IPS-20b (cell line): Measurements from ENCODE around the gene ODAD4.
A peak's percentile ranks its signal among the peaks of the same experiment; 100 is the strongest.
"Not testable (repeated sequence)": the region's sequence is repeated elsewhere in the genome, so short reads cannot be mapped to it uniquely, and the experiment has no call there.

Source experiments
- H3K27ac ChIP-seq: one replicate; pipeline ENCODE4 v1.5.1; 2013; ENCODE audit warnings: low read length
- H3K27me3 ChIP-seq: 2 replicates; pipeline ENCODE4 v1.6.1; 2013; ENCODE audit warnings: mild to moderate bottlenecking, low read length, inconsistent platforms; ENCODE audit not compliant: insufficient read depth
- H3K36me3 ChIP-seq: 2 replicates; pipeline ENCODE4 v1.6.1; 2013; ENCODE audit warnings: low read depth, mild to moderate bottlenecking, inconsistent platforms, low read length, moderate library complexity; ENCODE audit not compliant: insufficient read depth
- H3K4me1 ChIP-seq: 2 replicates; pipeline ENCODE4 v1.6.1; 2013; ENCODE audit warnings: mild to moderate bottlenecking, control low read depth, inconsistent platforms, low read length, moderate library complexity; ENCODE audit not compliant: insufficient read depth
- H3K4me3 ChIP-seq: 2 replicates; pipeline ENCODE4 v1.5.1; 2013; ENCODE audit warnings: mild to moderate bottlenecking, low read length, inconsistent platforms
- H3K9ac ChIP-seq: 2 replicates; pipeline ENCODE4 v1.6.1; 2013; ENCODE audit warnings: low read depth, mild to moderate bottlenecking, inconsistent platforms, low read length, moderate library complexity
- H3K9me3 ChIP-seq: 2 replicates; pipeline ENCODE4 v1.6.1; 2013; ENCODE audit warnings: mild to moderate bottlenecking, low read depth, low read length, inconsistent platforms; ENCODE audit not compliant: insufficient read depth

ODAD4 gene

GRCh38 chr17:41915566-41915965, 14.9 kb upstream of the ODAD4 start:
- Histone ChIP-seq H3K27me3 (no peaks in the 10 kb centered on the region), H3K9ac (peak overlapping the region; percentile 10; the same call in 1 of the 2 replicates), H3K4me1 (peaks cover 25% of the 10 kb centered on the region; the same call in 1 of the 2 replicates), H3K4me3 (peak overlapping the region; percentile 37; the same call in 1 of the 2 replicates), H3K36me3 (peaks cover 45% of the 10 kb centered on the region), H3K9me3 (no peaks in the 10 kb centered on the region), H3K27ac (no peak overlapping the region)

GRCh38 chr17:41917192-41917591, 13.2 kb upstream of the ODAD4 start:
- H3K27ac ChIP-seq, result no peak overlapping the region
- peak overlapping the region; percentile 97 for H3K4me3 ChIP-seq
- no peaks in the 10 kb centered on the region for H3K9me3 ChIP-seq
- H3K4me1 ChIP-seq, result peaks cover 25% of the 10 kb centered on the region; the same call in 1 of the 2 replicates
- H3K27me3 ChIP-seq, result no peaks in the 10 kb centered on the region
- peak overlapping the region; percentile 98; the same call in 1 of the 2 replicates for H3K9ac ChIP-seq
- H3K36me3 ChIP-seq, result peaks cover 28% of the 10 kb centered on the region

- H3K4me3 ChIP-seq, result peak overlapping the region; percentile 97
- no peaks in the 10 kb centered on the region for H3K27me3 ChIP-seq
- H3K36me3 ChIP-seq, result peaks cover 22% of the 10 kb centered on the region
- H3K9ac ChIP-seq, result peak overlapping the region; percentile 98
- no peaks in the 10 kb centered on the region for H3K9me3 ChIP-seq
- peak overlapping the region; percentile 95 for H3K27ac ChIP-seq
- H3K4me1 ChIP-seq, result peaks cover 25% of the 10 kb centered on the region; the same call in 1 of the 2 replicates
Measured at GRCh38 chr17:41917679-41918313, 12.6 kb upstream of the ODAD4 start.

DNA sequence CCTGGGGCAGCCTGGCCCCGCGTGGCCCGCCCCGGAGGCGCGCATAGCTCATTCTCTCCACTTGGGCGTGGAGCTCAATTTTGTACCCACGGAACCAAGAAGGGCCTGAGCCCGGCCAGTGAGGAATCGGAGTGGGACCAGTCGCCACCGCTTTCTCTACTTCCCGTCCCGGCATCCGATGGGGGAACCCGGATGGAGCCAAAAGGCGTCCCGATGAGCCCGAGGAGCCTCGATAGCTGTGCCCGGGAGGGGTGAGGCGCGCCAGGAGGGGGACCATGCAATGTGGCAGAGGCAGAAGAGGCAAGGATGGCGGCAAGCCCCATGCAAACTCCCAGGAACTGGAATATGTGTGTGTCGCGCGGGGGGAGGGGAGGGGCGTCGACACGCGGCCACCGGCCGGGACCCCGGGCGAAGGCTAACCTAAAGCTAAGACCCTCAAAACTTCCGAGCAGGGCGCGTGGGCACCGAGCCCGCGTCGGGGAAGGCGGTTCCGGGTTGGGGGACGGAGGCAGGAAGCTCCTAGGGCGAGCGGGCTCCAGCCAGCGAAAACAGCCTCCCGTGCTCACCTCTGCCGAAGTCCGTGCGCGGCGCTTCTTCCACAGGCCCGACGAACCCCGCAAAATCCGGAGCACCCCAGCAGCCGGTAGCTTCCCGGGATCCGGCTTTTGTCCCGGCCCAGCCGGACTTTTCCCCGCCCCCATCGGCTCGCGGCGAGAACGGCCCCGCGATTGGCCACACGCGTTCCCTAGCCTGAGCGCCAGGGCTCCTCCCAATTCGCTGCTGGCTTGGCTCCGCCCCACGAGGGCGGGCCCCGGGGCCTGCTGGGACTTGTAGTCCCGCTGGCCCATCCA, 11.9 kb upstream of the ODAD4 start, which contains the start of gene ACLY:
TSS of gene ACLY (minus strand) at position 638 of the 851 bp plus-strand sequence. CDS start 5,078 bp downstream, outside the sequence.
- H3K9ac ChIP-seq, result peak within 1 kb of the TSS; percentile 98
- H3K9me3 ChIP-seq, result no peaks in the 10 kb centered on the region
- peak within 1 kb of the TSS; percentile 97 for H3K4me3 ChIP-seq
- H3K36me3 ChIP-seq, result peaks cover 15% of the 10 kb centered on the region
- H3K27ac ChIP-seq, result peak within 1 kb of the TSS; percentile 95
- H3K4me1 ChIP-seq, result peaks cover 25% of the 10 kb centered on the region; the same call in 1 of the 2 replicates
- no peaks in the 10 kb centered on the region for H3K27me3 ChIP-seq

DNA sequence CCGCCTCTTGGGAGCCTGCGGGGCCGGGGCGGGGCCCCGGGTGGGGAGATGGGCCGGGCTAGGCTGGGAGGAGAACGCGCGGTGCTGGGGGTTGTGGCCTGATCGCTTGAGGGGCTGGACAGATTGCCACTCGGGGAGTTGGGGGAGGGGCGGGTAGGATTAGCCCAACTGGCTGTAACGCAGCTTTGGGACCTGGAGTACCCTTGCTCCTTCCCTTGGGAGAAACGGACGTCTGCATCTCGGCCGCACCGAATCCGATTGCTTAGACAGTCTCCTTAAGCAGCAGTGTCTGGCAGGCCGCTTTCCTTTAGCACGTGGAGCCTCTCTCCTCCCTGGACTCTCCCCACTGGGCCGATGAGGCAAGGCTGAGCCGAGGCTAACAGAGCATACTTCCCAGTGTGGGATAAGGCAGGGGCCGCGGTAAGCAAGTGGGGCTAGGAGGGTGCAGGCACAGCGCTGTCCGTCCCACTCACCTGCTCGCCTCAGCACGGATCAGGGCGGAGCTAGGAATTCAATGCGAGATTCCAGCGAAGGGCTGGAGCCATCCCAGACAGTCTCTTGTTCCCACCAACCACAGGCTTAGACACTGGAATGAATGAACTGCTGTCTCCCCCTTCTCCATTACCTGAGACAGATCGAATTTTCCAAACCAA, 11.1 kb upstream of the ODAD4 start:
- peak overlapping the region; percentile 80; the same call in 1 of the 2 replicates for H3K9ac ChIP-seq
- peak overlapping the region; percentile 15 for H3K27ac ChIP-seq
- peaks cover 8% of the 10 kb centered on the region; the same call in 1 of the 2 replicates for H3K36me3 ChIP-seq
- H3K4me3 ChIP-seq, result peak overlapping the region; percentile 73
- peaks cover 25% of the 10 kb centered on the region; the same call in 1 of the 2 replicates for H3K4me1 ChIP-seq
- H3K27me3 ChIP-seq, result no peaks in the 10 kb centered on the region
- no peaks in the 10 kb centered on the region for H3K9me3 ChIP-seq

DNA sequence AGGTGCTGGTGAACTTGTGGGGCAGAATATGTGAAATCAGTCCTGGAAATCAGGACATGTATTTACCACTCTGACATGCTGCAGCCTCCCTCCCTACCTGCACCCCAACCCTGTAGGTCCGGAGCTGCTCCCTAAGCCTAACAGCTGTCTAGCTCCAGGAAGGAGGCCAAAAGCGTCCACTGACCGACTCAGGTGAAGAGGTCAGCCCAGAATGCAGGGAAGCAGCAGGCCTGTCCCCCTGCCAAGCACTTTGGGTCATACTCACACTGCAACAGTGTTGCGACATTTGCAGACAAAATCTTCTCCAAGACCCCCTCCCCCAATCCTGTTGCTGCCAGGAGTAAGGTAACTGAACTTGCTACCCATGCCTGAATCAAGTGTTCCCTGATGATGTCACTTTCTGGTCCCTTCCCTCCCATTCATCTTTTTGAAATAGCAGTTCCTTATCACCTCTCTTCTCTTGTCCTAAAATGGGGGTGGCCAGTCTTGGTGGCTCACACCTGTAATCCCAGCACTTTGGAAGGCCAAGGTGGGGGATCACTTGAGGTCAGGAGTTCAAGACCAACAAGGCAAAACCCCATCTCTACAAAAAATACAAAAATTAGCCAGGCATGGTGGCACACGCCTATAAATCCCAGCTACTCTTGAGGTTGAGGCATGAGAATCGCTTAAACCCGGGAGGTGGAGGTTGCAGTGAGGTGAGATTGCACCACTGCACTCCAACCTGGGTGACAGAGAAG, 10.4 kb upstream of the ODAD4 start:
- H3K36me3 ChIP-seq, result peaks cover under 1% of the 10 kb centered on the region; the same call in 1 of the 2 replicates
- H3K9ac ChIP-seq, result peak overlapping the region; percentile 80; the same call in 1 of the 2 replicates
- no peaks in the 10 kb centered on the region for H3K27me3 ChIP-seq
- H3K4me3 ChIP-seq, result peak overlapping the region; percentile 73
- peaks cover 21% of the 10 kb centered on the region; the same call in 1 of the 2 replicates for H3K4me1 ChIP-seq
- H3K27ac ChIP-seq, result peak overlapping the region; percentile 15
- H3K9me3 ChIP-seq, result no peaks in the 10 kb centered on the region

GRCh38 chr17:41920580-41920955, 9.8 kb upstream of the ODAD4 start:
- Histone ChIP-seq H3K27ac (no peak overlapping the region), H3K4me3 (no peak overlapping the region), H3K27me3 (no peaks in the 10 kb centered on the region), H3K9me3 (no peaks in the 10 kb centered on the region), H3K9ac (peak overlapping the region; percentile 80; the same call in 1 of the 2 replicates), H3K36me3 (no peaks in the 10 kb centered on the region; the same call in 1 of the 2 replicates), H3K4me1 (peaks cover 19% of the 10 kb centered on the region; the same call in 1 of the 2 replicates)

GRCh38 chr17:41925991-41926590, 4.3 kb upstream of the ODAD4 start:
- H3K27ac ChIP-seq, result no peak overlapping the region

GRCh38 chr17:41928693-41929251, 1.6 kb upstream of the ODAD4 start:
- Histone ChIP-seq H3K36me3 (no peaks in the 10 kb centered on the region), H3K27me3 (no peaks in the 10 kb centered on the region), H3K27ac (no peak overlapping the region), H3K4me1 (no peaks in the 10 kb centered on the region), H3K4me3 (no peak overlapping the region), H3K9ac (no peak overlapping the region; the same call in 1 of the 2 replicates), H3K9me3 (no peaks in the 10 kb centered on the region)

More at GRCh38 chr17:41925991-41926590, 4.3 kb upstream of the ODAD4 start:
- H3K4me3 ChIP-seq, result no peak overlapping the region
- no peaks in the 10 kb centered on the region for H3K36me3 ChIP-seq
- H3K9ac ChIP-seq, result no peak overlapping the region
- H3K27me3 ChIP-seq, result no peaks in the 10 kb centered on the region
- no peaks in the 10 kb centered on the region for H3K4me1 ChIP-seq
- H3K9me3 ChIP-seq, result no peaks in the 10 kb centered on the region

DNA sequence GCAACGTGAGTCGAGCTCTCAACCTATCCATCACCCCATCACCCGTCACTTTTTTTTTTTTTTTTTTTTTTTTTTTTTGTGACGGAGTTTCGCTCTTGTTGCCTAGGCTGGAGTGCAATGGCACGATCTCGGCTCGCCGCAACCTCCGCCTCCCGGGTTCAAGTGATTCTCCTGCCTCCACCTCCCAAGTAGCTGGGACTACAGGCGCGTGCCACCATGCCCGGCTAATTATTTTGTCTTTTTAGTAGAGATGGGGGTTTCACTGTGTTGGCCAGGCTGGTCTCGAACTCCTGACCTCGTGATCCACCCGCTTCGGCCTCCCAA, 378 bp downstream of the ODAD4 start:
- Histone ChIP-seq H3K4me3 (peak overlapping the region; percentile 90), H3K9ac (peak overlapping the region; percentile 42; the same call in 1 of the 2 replicates)
- H3K36me3 ChIP-seq, H3K9me3 ChIP-seq, H3K27me3 ChIP-seq, H3K27ac ChIP-seq, H3K4me1 ChIP-seq: not testable (repeated sequence)
